Measurements from ENCODE around the gene GARIN5B. TPM values are rescaled to one million over a fixed set of nuclear protein-coding genes. Genes with fewer than 3 reads are reported as not detected.

Gene GARIN5B
- total and polyA plus RNA-seq, 2 donors = not detected

GRCh38 chr19:55321466-55322137, 41.5 kb downstream of the GARIN5B start:
- Histone ChIP-seq H3K4me1 (ENCODE audit: insufficient read depth) (no peaks in the 10 kb centered on the region), H3K27ac (ENCODE audit: low read depth) (no peak overlapping the region), H3K36me3 (ENCODE audit: insufficient read depth) (no peaks in the 10 kb centered on the region), H3K4me3 (ENCODE audit: low read depth, low read length) (no peak overlapping the region)
- DNase-seq (ENCODE audit: extremely low spot score) = no peak
- 79% methylated on average over 9 of the region's 9 CpGs for WGBS

- Histone ChIP-seq H3K36me3 (ENCODE audit: insufficient read depth) (no peaks in the 10 kb centered on the region), H3K27ac (ENCODE audit: low read depth) (no peak overlapping the region), H3K4me1 (ENCODE audit: insufficient read depth) (no peaks in the 10 kb centered on the region), H3K4me3 (ENCODE audit: low read depth, low read length) (no peak overlapping the region)
- no peak for DNase-seq (ENCODE audit: extremely low spot score)
- 82% methylated on average over 8 of the region's 8 CpGs for WGBS
Observed at GRCh38 chr19:55320844-55321419, 42.1 kb downstream of the GARIN5B start.

GRCh38 chr19:55319785-55320184, 43.3 kb downstream of the GARIN5B start:
- Histone ChIP-seq H3K36me3 (ENCODE audit: insufficient read depth) (no peaks in the 10 kb centered on the region), H3K4me1 (ENCODE audit: insufficient read depth) (no peaks in the 10 kb centered on the region), H3K4me3 (ENCODE audit: low read depth, low read length) (no peak overlapping the region), H3K27ac (ENCODE audit: low read depth) (no peak overlapping the region)
- no peak for DNase-seq (ENCODE audit: extremely low spot score)
- 15% methylated on average over 21 of the region's 21 CpGs for WGBS

GRCh38 chr19:55316646-55317045, 46.4 kb downstream of the GARIN5B start:
- 82% methylated on average over 8 of the region's 8 CpGs for WGBS
- Histone ChIP-seq H3K36me3 (ENCODE audit: insufficient read depth) (no peaks in the 10 kb centered on the region), H3K4me3 (ENCODE audit: low read depth, low read length) (no peak overlapping the region), H3K27ac (ENCODE audit: low read depth) (no peak overlapping the region), H3K4me1 (ENCODE audit: insufficient read depth) (no peaks in the 10 kb centered on the region)
- no peak for DNase-seq (ENCODE audit: extremely low spot score)

- 84% methylated on average over 13 of the region's 13 CpGs for WGBS
- no peak overlapping the region for H3K4me3 ChIP-seq (ENCODE audit: low read depth, low read length)
- no peak for DNase-seq (ENCODE audit: extremely low spot score)
- no peaks in the 10 kb centered on the region for H3K36me3 ChIP-seq (ENCODE audit: insufficient read depth)
- no peaks in the 10 kb centered on the region for H3K4me1 ChIP-seq (ENCODE audit: insufficient read depth)
- H3K27ac ChIP-seq (ENCODE audit: low read depth) = no peak overlapping the region
Observed at GRCh38 chr19:55315956-55316525, 47.0 kb downstream of the GARIN5B start.

GRCh38 chr19:55314396-55314795, 48.7 kb downstream of the GARIN5B start:
- Histone ChIP-seq H3K27ac (ENCODE audit: low read depth) (no peak overlapping the region), H3K36me3 (ENCODE audit: insufficient read depth) (no peaks in the 10 kb centered on the region), H3K4me1 (ENCODE audit: insufficient read depth) (no peaks in the 10 kb centered on the region), H3K4me3 (ENCODE audit: low read depth, low read length) (no peak overlapping the region)
- no peak for DNase-seq (ENCODE audit: extremely low spot score)
- WGBS = 80% methylated on average over 8 of the region's 8 CpGs

- Histone ChIP-seq H3K36me3 (ENCODE audit: insufficient read depth) (no peaks in the 10 kb centered on the region), H3K4me1 (ENCODE audit: insufficient read depth) (no peaks in the 10 kb centered on the region), H3K27ac (ENCODE audit: low read depth) (no peak overlapping the region), H3K4me3 (ENCODE audit: low read depth, low read length) (no peak overlapping the region)
- WGBS = 70% methylated on average over 47 of the region's 47 CpGs
- DNase-seq (ENCODE audit: extremely low spot score) = no peak
Observed at GRCh38 chr19:55312621-55313512, 50.2 kb downstream of the GARIN5B start.

GRCh38 chr19:55311797-55312196, 51.3 kb downstream of the GARIN5B start:
- WGBS = 87% methylated on average over 18 of the region's 18 CpGs
- Histone ChIP-seq H3K36me3 (ENCODE audit: insufficient read depth) (no peaks in the 10 kb centered on the region), H3K27ac (ENCODE audit: low read depth) (no peak overlapping the region), H3K4me3 (ENCODE audit: low read depth, low read length) (no peak overlapping the region), H3K4me1 (ENCODE audit: insufficient read depth) (no peaks in the 10 kb centered on the region)
- DNase-seq (ENCODE audit: extremely low spot score) = no peak

GRCh38 chr19:55311397-55311796, 51.7 kb downstream of the GARIN5B start:
- Histone ChIP-seq H3K27ac (ENCODE audit: low read depth) (no peak overlapping the region), H3K4me1 (ENCODE audit: insufficient read depth) (no peaks in the 10 kb centered on the region), H3K36me3 (ENCODE audit: insufficient read depth) (no peaks in the 10 kb centered on the region), H3K4me3 (ENCODE audit: low read depth, low read length) (no peak overlapping the region)
- WGBS = 86% methylated on average over 9 of the region's 9 CpGs
- no peak for DNase-seq (ENCODE audit: extremely low spot score)

GRCh38 chr19:55310498-55310897, 52.6 kb downstream of the GARIN5B start:
- 76% methylated on average over 7 of the region's 7 CpGs for WGBS
- no peak for DNase-seq (ENCODE audit: extremely low spot score)
- no peak overlapping the region for H3K4me3 ChIP-seq (ENCODE audit: low read depth, low read length)
- H3K27ac ChIP-seq (ENCODE audit: low read depth) = no peak overlapping the region
- no peaks in the 10 kb centered on the region for H3K4me1 ChIP-seq (ENCODE audit: insufficient read depth)
- H3K36me3 ChIP-seq (ENCODE audit: insufficient read depth) = no peaks in the 10 kb centered on the region

GRCh38 chr19:55309448-55309847, 53.6 kb downstream of the GARIN5B start:
- H3K36me3 ChIP-seq (ENCODE audit: insufficient read depth) = no peaks in the 10 kb centered on the region
- H3K4me1 ChIP-seq (ENCODE audit: insufficient read depth) = no peaks in the 10 kb centered on the region
- no peak overlapping the region for H3K27ac ChIP-seq (ENCODE audit: low read depth)
- H3K4me3 ChIP-seq (ENCODE audit: low read depth, low read length) = no peak overlapping the region
- WGBS = 94% methylated on average over 5 of the region's 5 CpGs
- no peak for DNase-seq (ENCODE audit: extremely low spot score)

- Histone ChIP-seq H3K4me1 (ENCODE audit: insufficient read depth) (no peaks in the 10 kb centered on the region), H3K27ac (ENCODE audit: low read depth) (no peak overlapping the region), H3K4me3 (ENCODE audit: low read depth, low read length) (no peak overlapping the region), H3K36me3 (ENCODE audit: insufficient read depth) (no peaks in the 10 kb centered on the region)
- 94% methylated on average over 11 of the region's 11 CpGs for WGBS
- DNase-seq (ENCODE audit: extremely low spot score) = no peak
Observed at GRCh38 chr19:55308281-55308680, 54.8 kb downstream of the GARIN5B start.

- Histone ChIP-seq H3K27ac (ENCODE audit: low read depth) (no peak overlapping the region), H3K4me3 (ENCODE audit: low read depth, low read length) (no peak overlapping the region), H3K4me1 (ENCODE audit: insufficient read depth) (peaks cover 1% of the 10 kb centered on the region), H3K36me3 (ENCODE audit: insufficient read depth) (no peaks in the 10 kb centered on the region)
- no peak for DNase-seq (ENCODE audit: extremely low spot score)
- 87% methylated on average over 3 of the region's 3 CpGs for WGBS
Observed at GRCh38 chr19:55306712-55307111, 56.3 kb downstream of the GARIN5B start.

Data from urinary bladder (tissue), 4 donors.